PC-3 (cell line): ENCODE results near the gene RPS15. TPM values are rescaled to one million over a fixed set of nuclear protein-coding genes. Genes with fewer than 3 reads are reported as not detected.

Experiments
- ATAC-seq: fragments of 200-7000 bp; cut with Tn5 transposase; 2 replicates; pipeline ENCODE4 v1.9.1; 2020; ENCODE audit warnings: mild to moderate bottlenecking, moderate library complexity
- BruUV-seq: library from RNA; stranded (reverse); fragments of 400-500 nt; replicated peaks from 2 replicates; lab custom pipeline; 2021; lab: Mats Ljungman, UMichigan
- CTCF ChIA-PET: fragments of 300-600 bp; sonication (Branson Sonifier 250); formaldehyde crosslinking; loops from one replicate; lab custom pipeline; 2022; ENCODE audit warnings: antibody characterized with exemption; lab: Charles Lee
- POLR2A ChIA-PET: fragments of 300-600 bp; sonication (Branson Sonifier 250); formaldehyde crosslinking; loops from one replicate; lab custom pipeline; 2022; ENCODE audit warnings: antibody characterized with exemption; ENCODE audit not compliant: unreplicated experiment; lab: Charles Lee
- DNase-seq: peaks from one replicate; pipeline ENCODE4 v3.0.0-alpha.2; 2015
- H2AFZ ChIP-seq: fragments of 300-600 bp; sonication (generic); 2 replicates; pipeline ENCODE4 v1.6.0; 2016; ENCODE audit warnings: antibody characterized with exemption, low read length
- H3F3A ChIP-seq: fragments of 300-600 bp; sonication (generic); one replicate; pipeline ENCODE4 v1.6.0; 2017; ENCODE audit warnings: antibody characterized with exemption, low read length, control low read depth, mild to moderate bottlenecking; ENCODE audit not compliant: unreplicated experiment
- H3K27ac ChIP-seq: fragments of 300-600 bp; sonication (generic); 2 replicates; pipeline ENCODE4 v1.5.1; 2016; ENCODE audit warnings: mild to moderate bottlenecking, low read length
- H3K27me3 ChIP-seq: fragments of 300-600 bp; sonication (generic); 2 replicates; pipeline ENCODE4 v1.6.1; 2016; ENCODE audit warnings: low read length, mixed read lengths
- H3K36me3 ChIP-seq: fragments of 300-600 bp; sonication (generic); 2 replicates; pipeline ENCODE4 v1.6.1; 2016; ENCODE audit warnings: low read depth, mixed run types, low read length, mixed read lengths
- H3K4me1 ChIP-seq: fragments of 300-600 bp; sonication (generic); 2 replicates; pipeline ENCODE4 v1.5.1; 2016; ENCODE audit warnings: low read length; ENCODE audit not compliant: insufficient read depth
- H3K4me2 ChIP-seq: fragments of 300-600 bp; sonication (generic); 2 replicates; pipeline ENCODE4 v1.6.0; 2016; ENCODE audit warnings: low read length
- H3K4me3 ChIP-seq: fragments of 300-600 bp; sonication (generic); 2 replicates; pipeline ENCODE4 v1.5.1; 2016; ENCODE audit warnings: mild to moderate bottlenecking, low read length, mixed read lengths
- H3K79me2 ChIP-seq: fragments of 300-600 bp; sonication (generic); 2 replicates; pipeline ENCODE4 v1.6.1; 2017; ENCODE audit warnings: low read length, mixed read lengths
- H3K9ac ChIP-seq: fragments of 300-600 bp; sonication (generic); 2 replicates; pipeline ENCODE4 v1.6.0; 2016; ENCODE audit warnings: mild to moderate bottlenecking, low read length
- H3K9me2 ChIP-seq: fragments of 300-600 bp; sonication (generic); replicated peaks from 2 replicates; pipeline ENCODE4 v1.6.1; 2016; ENCODE audit warnings: mixed run types, low read length, mixed read lengths
- H3K9me3 ChIP-seq: fragments of 300-600 bp; sonication (generic); 2 replicates; pipeline ENCODE4 v1.6.1; 2016; ENCODE audit warnings: low read length, mixed read lengths
- H4K20me1 ChIP-seq: fragments of 300-600 bp; sonication (generic); 2 replicates; pipeline ENCODE4 v1.6.1; 2016; ENCODE audit warnings: low read length, mixed read lengths
- EZH2 ChIP-seq: fragments of 300-600 bp; sonication (generic); IDR thresholded peaks from one replicate; pipeline ENCODE4 v1.6.1; 2017; ENCODE audit warnings: antibody characterized with exemption, mild to moderate bottlenecking, low read length; ENCODE audit not compliant: unreplicated experiment
- EZH2phosphoT487 ChIP-seq: fragments of 300-600 bp; sonication (generic); IDR thresholded peaks from 2 replicates; pipeline ENCODE4 v1.6.1; 2018; ENCODE audit warnings: mild to moderate bottlenecking, antibody characterized with exemption, low read length, borderline replicate concordance
- intact Hi-C: fragments of 100-400 bp; cut with micrococcal nuclease; formaldehyde crosslinking; loops from 2 replicates; pipeline ENCODE4 v1.9.0; 2023
- total RNA-seq: library from RNA; depleted of rRNA; stranded (reverse); fragments of >200 nt; gene quantifications from 2 replicates; pipeline ENCODE4 v1.2.3, GENCODE V29; 2014
- TF ChIP-seq, protein P1 (sequence below): fragments of 300-600 bp; sonication (generic); conservative IDR thresholded peaks from 2 replicates; pipeline ENCODE4 v1.5.1; 2017; ENCODE audit warnings: antibody characterized with exemption, low read depth, mild to moderate bottlenecking, low read length

RPS15 gene
- total RNA-seq, 1 experiment from 2014 or later, result 1,797 TPM

DNA sequence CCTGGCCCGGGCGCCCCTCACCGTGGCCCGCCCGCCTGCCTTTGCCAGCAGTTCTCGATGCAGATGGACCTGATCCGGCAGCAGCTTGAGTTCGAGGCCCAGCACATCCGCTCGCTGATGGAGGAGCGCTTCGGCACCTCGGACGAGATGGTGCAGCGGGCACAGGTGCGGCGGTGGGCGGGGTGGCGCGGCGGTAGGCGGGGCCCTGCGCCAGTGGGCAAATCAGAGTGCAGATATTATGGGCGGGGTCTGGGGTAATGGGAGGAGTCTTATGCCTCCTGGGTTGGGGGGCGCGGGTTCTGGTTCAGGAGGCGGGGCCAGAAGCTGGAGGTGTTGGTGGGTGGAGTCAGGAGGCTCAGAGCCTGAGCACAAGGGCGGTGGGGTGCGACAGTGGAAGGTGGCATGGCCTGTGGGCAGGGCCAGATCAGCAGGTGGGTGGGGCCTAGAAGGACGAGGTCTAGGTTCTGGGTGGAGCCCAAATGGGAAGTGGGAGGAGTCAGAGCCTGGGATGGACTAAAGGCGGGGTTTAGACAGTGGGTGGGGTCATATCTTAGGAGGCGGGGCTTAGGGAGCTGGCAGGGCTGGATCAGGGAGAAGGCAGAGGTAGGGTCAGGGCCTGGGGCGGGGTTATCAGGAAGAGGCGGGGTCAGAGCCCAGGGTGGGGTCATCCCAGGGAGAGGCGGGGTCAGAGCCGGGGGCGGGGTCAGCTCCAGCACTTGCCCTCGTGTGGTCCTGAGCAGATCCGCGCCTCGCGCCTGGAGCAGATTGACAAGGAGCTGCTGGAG lies 17.3 kb downstream of the RPS15 start:
- Histone ChIP-seq H3K27me3 (peaks cover 14% of the 10 kb centered on the region), H3K9me3 (no peaks in the 10 kb centered on the region), H3K4me1 (peaks cover 10% of the 10 kb centered on the region; the same call in 1 of the 2 replicates), H3K79me2 (no peaks in the 10 kb centered on the region), H3K9me2 (no peaks in the 10 kb centered on the region), H3K27ac (no peak overlapping the region), H3F3A (no peaks in the 10 kb centered on the region), H3K4me2 (peak overlapping the region; percentile 74), H3K4me3 (peak overlapping the region; percentile 53; the same call in 1 of the 2 replicates), H3K36me3 (no peaks in the 10 kb centered on the region), H3K9ac (no peak overlapping the region), H4K20me1 (no peaks in the 10 kb centered on the region), H2AFZ (0 out of 2 replicates have a peak overlapping the region, but pooled peaks have one; percentile 61)
- BruUV-seq, result no TSS peak
- DNase-seq (peak; percentile 85), ATAC-seq (peak; percentile 58)
- TF ChIP-seq, protein P1, sequence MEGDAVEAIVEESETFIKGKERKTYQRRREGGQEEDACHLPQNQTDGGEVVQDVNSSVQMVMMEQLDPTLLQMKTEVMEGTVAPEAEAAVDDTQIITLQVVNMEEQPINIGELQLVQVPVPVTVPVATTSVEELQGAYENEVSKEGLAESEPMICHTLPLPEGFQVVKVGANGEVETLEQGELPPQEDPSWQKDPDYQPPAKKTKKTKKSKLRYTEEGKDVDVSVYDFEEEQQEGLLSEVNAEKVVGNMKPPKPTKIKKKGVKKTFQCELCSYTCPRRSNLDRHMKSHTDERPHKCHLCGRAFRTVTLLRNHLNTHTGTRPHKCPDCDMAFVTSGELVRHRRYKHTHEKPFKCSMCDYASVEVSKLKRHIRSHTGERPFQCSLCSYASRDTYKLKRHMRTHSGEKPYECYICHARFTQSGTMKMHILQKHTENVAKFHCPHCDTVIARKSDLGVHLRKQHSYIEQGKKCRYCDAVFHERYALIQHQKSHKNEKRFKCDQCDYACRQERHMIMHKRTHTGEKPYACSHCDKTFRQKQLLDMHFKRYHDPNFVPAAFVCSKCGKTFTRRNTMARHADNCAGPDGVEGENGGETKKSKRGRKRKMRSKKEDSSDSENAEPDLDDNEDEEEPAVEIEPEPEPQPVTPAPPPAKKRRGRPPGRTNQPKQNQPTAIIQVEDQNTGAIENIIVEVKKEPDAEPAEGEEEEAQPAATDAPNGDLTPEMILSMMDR, result no peak
- TF ChIP-seq EZH2, result no peak
- CTCF ChIA-PET, result no interaction called here
- POLR2A ChIA-PET, result interaction anchor here (0.6 kb wide), 1 partner anchor 429 kb away, joined by 11 read pairs; the partner anchor contains the start of gene CNN2
- intact Hi-C loops, result no loop called here

GRCh38 chr19:1456121-1456900 lies 18.1 kb downstream of the RPS15 start:
- no peaks in the 10 kb centered on the region for H3K9me3 ChIP-seq
- no TSS peak for BruUV-seq
- no peak overlapping the region for H3K4me2 ChIP-seq
- H3K4me1 ChIP-seq, result peaks cover 10% of the 10 kb centered on the region; the same call in 1 of the 2 replicates
- no peak for TF ChIP-seq EZH2phosphoT487
- TF ChIP-seq, protein P1, result no peak
- intact Hi-C loops, result no loop called here
- H3K79me2 ChIP-seq, result no peaks in the 10 kb centered on the region
- no peak overlapping the region for H3K4me3 ChIP-seq
- no peaks in the 10 kb centered on the region for H4K20me1 ChIP-seq
- H3K9me2 ChIP-seq, result no peaks in the 10 kb centered on the region
- no peak overlapping the region for H3K9ac ChIP-seq
- no peaks in the 10 kb centered on the region for H3K36me3 ChIP-seq
- H2AFZ ChIP-seq, result no peak overlapping the region
- CTCF ChIA-PET, result interaction anchor here (0.9 kb wide), 1 partner anchor 90 kb away, joined by 4 read pairs; no protein-coding TSS in a partner anchor
- POLR2A ChIA-PET, result interaction anchor here (0.6 kb wide), 1 partner anchor 430 kb away, joined by 11 read pairs; the partner anchor contains the start of gene CNN2
- H3K27me3 ChIP-seq, result peaks cover 7% of the 10 kb centered on the region
- ATAC-seq (no peak), DNase-seq (no peak)
- H3K27ac ChIP-seq, result no peak overlapping the region
- H3F3A ChIP-seq, result no peaks in the 10 kb centered on the region
